CD8-positive, alpha-beta memory T cell (primary cell): ENCODE results near the gene RECQL5. TPM values are rescaled to one million over a fixed set of nuclear protein-coding genes. Genes with fewer than 3 reads are reported as not detected.
"Not testable (repeated sequence)": the region's sequence is repeated elsewhere in the genome, so short reads cannot be mapped to it uniquely, and the experiment has no call there.

ENCODE experiments used
- CTCF ChIA-PET: fragments of 350-600 bp; sonication (Branson Sonifier 250); formaldehyde crosslinking; loops from one replicate; lab custom pipeline; 2021; ENCODE audit warnings: antibody characterized with exemption; lab: Charles Lee
- POLR2A ChIA-PET: fragments of 350-600 bp; sonication (Branson Sonifier 250); formaldehyde crosslinking; loops from one replicate; lab custom pipeline; 2021; ENCODE audit warnings: antibody characterized with exemption; lab: Charles Lee
- DNase-seq, 5 donors: peaks; one replicate each; pipeline versions ENCODE4 v3.0.0 to v3.0.0-alpha.2; 2020 to 2022; ENCODE audit warnings: mixed read lengths in 1 of 5
- H3K27ac ChIP-seq: one replicate; pipeline ENCODE4 v1.7.0; 2013; ENCODE audit warnings: low read depth, mild to moderate bottlenecking, low read length, moderate library complexity
- H3K27me3 ChIP-seq: 2 replicates; pipeline ENCODE4 v1.7.0; 2013; ENCODE audit warnings: low read length, mild to moderate bottlenecking; ENCODE audit not compliant: insufficient read depth, poor library complexity, severe bottlenecking
- H3K36me3 ChIP-seq: 2 replicates; pipeline ENCODE4 v1.7.0; 2013; ENCODE audit warnings: mild to moderate bottlenecking, low read length, moderate library complexity; ENCODE audit not compliant: insufficient read depth
- H3K4me1 ChIP-seq: 2 replicates; pipeline ENCODE4 v1.7.0; 2013; ENCODE audit warnings: mild to moderate bottlenecking, low read length, moderate library complexity; ENCODE audit not compliant: insufficient read depth
- H3K4me3 ChIP-seq: 2 replicates; pipeline ENCODE4 v1.7.0; 2013; ENCODE audit warnings: mild to moderate bottlenecking, low read length
- H3K9me3 ChIP-seq: 2 replicates; pipeline ENCODE4 v1.7.0; 2013; ENCODE audit warnings: mild to moderate bottlenecking, low read length
- H3K27ac Mint-ChIP-seq, 8 donors: one replicate each; pipeline ENCODE4 v1.8.0; 2020 to 2021; ENCODE audit warnings: mixed read lengths in 8 of 8, mild to moderate bottlenecking in 6 of 8, inconsistent platforms in 3 of 8, moderate library complexity in 3 of 8
- H3K27me3 Mint-ChIP-seq, 2 donors: one replicate each; pipeline ENCODE4 v1.8.0; 2020 to 2021; ENCODE audit warnings: mixed read lengths in 2 of 2, mild to moderate bottlenecking in 1 of 2, moderate library complexity in 1 of 2
- H3K36me3 Mint-ChIP-seq, 3 donors: one replicate each; pipeline ENCODE4 v1.8.0; 2020 to 2021; ENCODE audit warnings: mixed read lengths in 3 of 3, inconsistent platforms in 1 of 3, mild to moderate bottlenecking in 1 of 3
- H3K4me1 Mint-ChIP-seq, 3 donors: one replicate each; pipeline ENCODE4 v1.8.0; 2020 to 2021; ENCODE audit warnings: mixed read lengths in 3 of 3, inconsistent platforms in 1 of 3, mild to moderate bottlenecking in 1 of 3
- H3K4me3 Mint-ChIP-seq, 7 donors: one replicate each; pipeline ENCODE4 v1.8.0; 2020 to 2021; ENCODE audit warnings: mixed read lengths in 7 of 7, mild to moderate bottlenecking in 6 of 7, moderate library complexity in 4 of 7, inconsistent platforms in 2 of 7
- H3K9me3 Mint-ChIP-seq, 5 donors: one replicate each; pipeline ENCODE4 v1.8.0; 2020 to 2022; ENCODE audit warnings: mixed read lengths in 5 of 5, mild to moderate bottlenecking in 3 of 5, moderate library complexity in 2 of 5, inconsistent platforms in 1 of 5
- polyA plus RNA-seq: library from polyadenylated mRNA; unstranded; fragments of 300-500 nt; fragmentation: Illumina TruSeq; gene quantifications from one replicate; pipeline ENCODE4 v1.2.3, GENCODE V29; 2021
- total RNA-seq, 2 experiments: library from RNA; stranded (reverse); gene quantifications; one replicate each; pipeline ENCODE4 v1.2.3, GENCODE V29; 2021

The RECQL5 gene
- total and polyA plus RNA-seq, 3 experiments from 2014 or later = 16.0 to 30.3 (median 28.5) TPM

GRCh38 chr17:75584849-75585175 lies 82.1 kb downstream of the RECQL5 start:
- peaks cover 0 to 3% (median 0%) of the 10 kb centered on the region in 5 donors for H3K9me3 Mint-ChIP-seq
- ChIA-PET POLR2A (no interaction called here), CTCF (no interaction called here)
- H3K4me3 Mint-ChIP-seq = no peak overlapping the region
- H3K27ac Mint-ChIP-seq = no peak overlapping the region
- H3K4me1 Mint-ChIP-seq = peaks cover 12 to 20% (median 14%) of the 10 kb centered on the region in 3 donors
- peaks cover 12% of the 10 kb centered on the region for H3K4me1 ChIP-seq
- H3K36me3 ChIP-seq = no peaks in the 10 kb centered on the region
- H3K27me3 ChIP-seq = no peaks in the 10 kb centered on the region
- no peak overlapping the region for H3K4me3 ChIP-seq
- no peaks in the 10 kb centered on the region for H3K36me3 Mint-ChIP-seq
- no peak overlapping the region for H3K27ac ChIP-seq
- DNase-seq = no peak
- no peaks in the 10 kb centered on the region for H3K9me3 ChIP-seq
- peaks cover 0 to 2% of the 10 kb centered on the region in 2 donors for H3K27me3 Mint-ChIP-seq

GRCh38 chr17:75583197-75583596 lies 83.8 kb downstream of the RECQL5 start:
- H3K4me1 ChIP-seq = peaks cover 12% of the 10 kb centered on the region
- Mint-ChIP-seq H3K4me3 (peak overlapping the region in 1 of 7 donors; percentile 6), H3K4me1 (peaks cover 12 to 18% (median 14%) of the 10 kb centered on the region in 3 donors), H3K27ac (peak overlapping the region in 1 of 8 donors; percentile 54)
- CTCF ChIA-PET = interaction anchor here (0.6 to 2.5 kb wide), 4 partner anchors 50 to 464 kb away, joined by 3 to 7 read pairs (median 3); partner anchors contain the start of gene SMIM5
- H3K9me3 Mint-ChIP-seq, H3K36me3 Mint-ChIP-seq, DNase-seq, H3K9me3 ChIP-seq, H3K36me3 ChIP-seq, H3K27ac ChIP-seq, H3K4me3 ChIP-seq, H3K27me3 ChIP-seq, H3K27me3 Mint-ChIP-seq: not testable (repeated sequence)
- POLR2A ChIA-PET = interaction anchor here (0.6 kb wide), 1 partner anchor 390 kb away, joined by 4 read pairs; no protein-coding TSS in a partner anchor

GRCh38 chr17:75581121-75581725 lies 85.7 kb downstream of the RECQL5 start:
- Mint-ChIP-seq H3K4me1 (peaks cover 8 to 12% (median 10%) of the 10 kb centered on the region in 3 donors), H3K4me3 (peak overlapping the region; percentile 70 to 88 (median 82)), H3K27ac (peak overlapping the region in 6 of 8 donors; percentile 22 to 80 (median 51))
- H3K4me1 ChIP-seq, H3K27ac ChIP-seq, H3K27me3 ChIP-seq, H3K9me3 Mint-ChIP-seq, H3K36me3 Mint-ChIP-seq, H3K27me3 Mint-ChIP-seq, H3K9me3 ChIP-seq, H3K36me3 ChIP-seq: not testable (repeated sequence)
- ChIA-PET POLR2A (interaction anchor here (0.8 kb wide), 1 partner anchor 125 kb away, joined by 3 read pairs; the partner anchor contains the start of gene TMEM94), CTCF (interaction anchor here (0.6 to 1.9 kb wide), 3 partner anchors 47 to 259 kb away, joined by 4 to 8 read pairs (median 4); no protein-coding TSS in a partner anchor)
- peak in 4 of 5 donors; percentile 44 to 69 (median 53) for DNase-seq
- peak overlapping the region; percentile 58 for H3K4me3 ChIP-seq

Other genes with a start within 250 kb of the RECQL5 start
- 10 to 100 TPM; 63.3 to 66.0 TPM for gene TMEM94, start 210.5 kb downstream of the RECQL5 start, total RNA-seq
- 18.8 TPM for gene TMEM94, start 210.5 kb downstream of the RECQL5 start, polyA plus RNA-seq
- gene CASKIN2, start 151.6 kb downstream of the RECQL5 start, total RNA-seq = 10 to 100 TPM in 1 of 2 experiments, 1 to 10 TPM in 1; 6.9 to 11.1 TPM
- 0.15 TPM for gene CASKIN2, start 151.6 kb downstream of the RECQL5 start, polyA plus RNA-seq
- 10 to 100 TPM; 49.7 to 56.9 TPM for gene TSEN54, start 150.6 kb downstream of the RECQL5 start, total RNA-seq
- gene TSEN54, start 150.6 kb downstream of the RECQL5 start, polyA plus RNA-seq = 152 TPM
- 10 to 100 TPM; 17.1 to 17.8 TPM for gene LLGL2, start 141.5 kb downstream of the RECQL5 start, total RNA-seq
- 39.5 TPM for gene LLGL2, start 141.5 kb downstream of the RECQL5 start, polyA plus RNA-seq
- 10 to 100 TPM; 26.1 to 33.3 TPM for gene MYO15B, start 79.4 kb downstream of the RECQL5 start, total RNA-seq
- gene MYO15B, start 79.4 kb downstream of the RECQL5 start, polyA plus RNA-seq = 1.6 TPM
- under 1 TPM in 1 of 2 experiments, not detected in 1; 0.20 TPM for gene SMIM5, start 33.7 kb downstream of the RECQL5 start, total RNA-seq
- 0.13 TPM for gene SMIM5, start 33.7 kb downstream of the RECQL5 start, polyA plus RNA-seq
- 100 to 1,000 TPM in 1 of 2 experiments, 10 to 100 TPM in 1; 98.0 to 111 TPM for gene SAP30BP, start 184 bp upstream of the RECQL5 start, total RNA-seq
- 87.5 TPM for gene SAP30BP, start 184 bp upstream of the RECQL5 start, polyA plus RNA-seq
- gene ITGB4, start 54.3 kb upstream of the RECQL5 start, total RNA-seq = 1 to 10 TPM; 1.8 to 2.1 TPM
- gene ITGB4, start 54.3 kb upstream of the RECQL5 start, polyA plus RNA-seq = 1.5 TPM
- 10 to 100 TPM; 33.2 to 39.7 TPM for gene GALK1, start 98.0 kb upstream of the RECQL5 start, total RNA-seq
- gene GALK1, start 98.0 kb upstream of the RECQL5 start, polyA plus RNA-seq = 19.7 TPM
- gene UNK, start 117.7 kb upstream of the RECQL5 start, total RNA-seq = 10 to 100 TPM; 24.4 to 29.3 TPM
- gene UNK, start 117.7 kb upstream of the RECQL5 start, polyA plus RNA-seq = 32.8 TPM
- 100 to 1,000 TPM; 143 to 154 TPM for gene UNC13D, start 177.2 kb upstream of the RECQL5 start, total RNA-seq
- 90.3 TPM for gene UNC13D, start 177.2 kb upstream of the RECQL5 start, polyA plus RNA-seq
- gene WBP2, start 188.2 kb upstream of the RECQL5 start, total RNA-seq = 10 to 100 TPM; 47.5 to 53.2 TPM
- 129 TPM for gene WBP2, start 188.2 kb upstream of the RECQL5 start, polyA plus RNA-seq
- 10 to 100 TPM; 12.6 to 14.1 TPM for gene TRIM47, start 211.4 kb upstream of the RECQL5 start, total RNA-seq
- 17.6 TPM for gene TRIM47, start 211.4 kb upstream of the RECQL5 start, polyA plus RNA-seq
- gene TRIM65, start 229.8 kb upstream of the RECQL5 start, total RNA-seq = 10 to 100 TPM; 34.9 to 35.4 TPM
- 28.1 TPM for gene TRIM65, start 229.8 kb upstream of the RECQL5 start, polyA plus RNA-seq
- gene MRPL38, start 237.7 kb upstream of the RECQL5 start, total RNA-seq = 100 to 1,000 TPM; 171 to 180 TPM
- gene MRPL38, start 237.7 kb upstream of the RECQL5 start, polyA plus RNA-seq = 73.1 TPM